PC-3 (cell line): ENCODE results near the gene ACOT11. TPM values are rescaled to one million over a fixed set of nuclear protein-coding genes. Genes with fewer than 3 reads are reported as not detected.

Experiments used
- ATAC-seq: fragments of 200-7000 bp; cut with Tn5 transposase; 2 replicates; pipeline ENCODE4 v1.9.1; 2020; ENCODE audit warnings: mild to moderate bottlenecking, moderate library complexity
- BruUV-seq: library from RNA; stranded (reverse); fragments of 400-500 nt; replicated peaks from 2 replicates; lab custom pipeline; 2021; lab: Mats Ljungman, UMichigan
- CTCF ChIA-PET: fragments of 300-600 bp; sonication (Branson Sonifier 250); formaldehyde crosslinking; loops from one replicate; lab custom pipeline; 2022; ENCODE audit warnings: antibody characterized with exemption; lab: Charles Lee
- POLR2A ChIA-PET: fragments of 300-600 bp; sonication (Branson Sonifier 250); formaldehyde crosslinking; loops from one replicate; lab custom pipeline; 2022; ENCODE audit warnings: antibody characterized with exemption; ENCODE audit not compliant: unreplicated experiment; lab: Charles Lee
- DNase-seq: peaks from one replicate; pipeline ENCODE4 v3.0.0-alpha.2; 2015
- H2AFZ ChIP-seq: fragments of 300-600 bp; sonication (generic); 2 replicates; pipeline ENCODE4 v1.6.0; 2016; ENCODE audit warnings: antibody characterized with exemption, low read length
- H3F3A ChIP-seq: fragments of 300-600 bp; sonication (generic); one replicate; pipeline ENCODE4 v1.6.0; 2017; ENCODE audit warnings: antibody characterized with exemption, low read length, control low read depth, mild to moderate bottlenecking; ENCODE audit not compliant: unreplicated experiment
- H3K27ac ChIP-seq: fragments of 300-600 bp; sonication (generic); 2 replicates; pipeline ENCODE4 v1.5.1; 2016; ENCODE audit warnings: mild to moderate bottlenecking, low read length
- H3K27me3 ChIP-seq: fragments of 300-600 bp; sonication (generic); 2 replicates; pipeline ENCODE4 v1.6.1; 2016; ENCODE audit warnings: low read length, mixed read lengths
- H3K36me3 ChIP-seq: fragments of 300-600 bp; sonication (generic); 2 replicates; pipeline ENCODE4 v1.6.1; 2016; ENCODE audit warnings: low read depth, mixed run types, low read length, mixed read lengths
- H3K4me1 ChIP-seq: fragments of 300-600 bp; sonication (generic); 2 replicates; pipeline ENCODE4 v1.5.1; 2016; ENCODE audit warnings: low read length; ENCODE audit not compliant: insufficient read depth
- H3K4me2 ChIP-seq: fragments of 300-600 bp; sonication (generic); 2 replicates; pipeline ENCODE4 v1.6.0; 2016; ENCODE audit warnings: low read length
- H3K4me3 ChIP-seq: fragments of 300-600 bp; sonication (generic); 2 replicates; pipeline ENCODE4 v1.5.1; 2016; ENCODE audit warnings: mild to moderate bottlenecking, low read length, mixed read lengths
- H3K79me2 ChIP-seq: fragments of 300-600 bp; sonication (generic); 2 replicates; pipeline ENCODE4 v1.6.1; 2017; ENCODE audit warnings: low read length, mixed read lengths
- H3K9ac ChIP-seq: fragments of 300-600 bp; sonication (generic); 2 replicates; pipeline ENCODE4 v1.6.0; 2016; ENCODE audit warnings: mild to moderate bottlenecking, low read length
- H3K9me2 ChIP-seq: fragments of 300-600 bp; sonication (generic); replicated peaks from 2 replicates; pipeline ENCODE4 v1.6.1; 2016; ENCODE audit warnings: mixed run types, low read length, mixed read lengths
- H3K9me3 ChIP-seq: fragments of 300-600 bp; sonication (generic); 2 replicates; pipeline ENCODE4 v1.6.1; 2016; ENCODE audit warnings: low read length, mixed read lengths
- H4K20me1 ChIP-seq: fragments of 300-600 bp; sonication (generic); 2 replicates; pipeline ENCODE4 v1.6.1; 2016; ENCODE audit warnings: low read length, mixed read lengths
- CTCF ChIP-seq: fragments of 300-600 bp; sonication (generic); conservative IDR thresholded peaks from 2 replicates; pipeline ENCODE4 v1.5.1; 2017; ENCODE audit warnings: antibody characterized with exemption, low read depth, mild to moderate bottlenecking, low read length
- EZH2 ChIP-seq: fragments of 300-600 bp; sonication (generic); IDR thresholded peaks from one replicate; pipeline ENCODE4 v1.6.1; 2017; ENCODE audit warnings: antibody characterized with exemption, mild to moderate bottlenecking, low read length; ENCODE audit not compliant: unreplicated experiment
- EZH2phosphoT487 ChIP-seq: fragments of 300-600 bp; sonication (generic); IDR thresholded peaks from 2 replicates; pipeline ENCODE4 v1.6.1; 2018; ENCODE audit warnings: mild to moderate bottlenecking, antibody characterized with exemption, low read length, borderline replicate concordance
- intact Hi-C: fragments of 100-400 bp; cut with micrococcal nuclease; formaldehyde crosslinking; loops from 2 replicates; pipeline ENCODE4 v1.9.0; 2023
- total RNA-seq: library from RNA; depleted of rRNA; stranded (reverse); fragments of >200 nt; gene quantifications from 2 replicates; pipeline ENCODE4 v1.2.3, GENCODE V29; 2014

The ACOT11 gene
- total RNA-seq, 1 experiment from 2014 or later, result 5.0 TPM

- Histone ChIP-seq H3K9ac (no peak overlapping the region), H3K4me1 (no peaks in the 10 kb centered on the region), H3K9me3 (no peaks in the 10 kb centered on the region), H2AFZ (no peak overlapping the region), H3K27me3 (peaks cover 23% of the 10 kb centered on the region; the same call in 1 of the 2 replicates), H3F3A (no peaks in the 10 kb centered on the region), H3K4me2 (no peak overlapping the region), H3K9me2 (no peaks in the 10 kb centered on the region), H3K36me3 (no peaks in the 10 kb centered on the region), H3K27ac (no peak overlapping the region), H3K4me3 (no peak overlapping the region), H3K79me2 (no peaks in the 10 kb centered on the region), H4K20me1 (no peaks in the 10 kb centered on the region)
- DNase-seq, result no peak
- ChIA-PET POLR2A (no interaction called here), CTCF (no interaction called here)
- ATAC-seq, result no peak
- TF ChIP-seq EZH2, result no peak
- TF ChIP-seq CTCF, result no peak
- no peak for TF ChIP-seq EZH2phosphoT487
- intact Hi-C loops, result no loop called here
- no TSS peak for BruUV-seq
These were observed 101.9 kb downstream of the ACOT11 start for GRCh38 chr1:54649921-54650320.

- Histone ChIP-seq H3K27ac (no peak overlapping the region), H3F3A (no peaks in the 10 kb centered on the region), H3K9me2 (no peaks in the 10 kb centered on the region), H3K9ac (no peak overlapping the region), H2AFZ (no peak overlapping the region), H3K36me3 (no peaks in the 10 kb centered on the region), H3K4me3 (no peak overlapping the region), H4K20me1 (no peaks in the 10 kb centered on the region), H3K79me2 (no peaks in the 10 kb centered on the region), H3K27me3 (peaks cover 23% of the 10 kb centered on the region; the same call in 1 of the 2 replicates), H3K4me2 (no peak overlapping the region), H3K4me1 (no peaks in the 10 kb centered on the region), H3K9me3 (no peaks in the 10 kb centered on the region)
- no peak for DNase-seq
- no TSS peak for BruUV-seq
- intact Hi-C loops, result no loop called here
- TF ChIP-seq CTCF, result no peak
- TF ChIP-seq EZH2phosphoT487, result no peak
- TF ChIP-seq EZH2, result no peak
- CTCF ChIA-PET, result no interaction called here
- no peak for ATAC-seq
- POLR2A ChIA-PET, result no interaction called here
These were observed 102.4 kb downstream of the ACOT11 start for GRCh38 chr1:54650417-54650816.

GRCh38 chr1:54651608-54652007 lies 103.6 kb downstream of the ACOT11 start:
- Histone ChIP-seq H3K9me2 (no peaks in the 10 kb centered on the region), H4K20me1 (no peaks in the 10 kb centered on the region), H3K4me2 (no peak overlapping the region), H2AFZ (no peak overlapping the region), H3K27me3 (peaks cover 23% of the 10 kb centered on the region; the same call in 1 of the 2 replicates), H3K36me3 (no peaks in the 10 kb centered on the region), H3K4me1 (no peaks in the 10 kb centered on the region), H3F3A (no peaks in the 10 kb centered on the region), H3K4me3 (no peak overlapping the region), H3K27ac (no peak overlapping the region), H3K9ac (no peak overlapping the region), H3K79me2 (no peaks in the 10 kb centered on the region), H3K9me3 (no peaks in the 10 kb centered on the region)
- POLR2A ChIA-PET, result interaction anchor here (0.6 kb wide), 1 partner anchor 23 kb away, joined by 5 read pairs; no protein-coding TSS in a partner anchor
- intact Hi-C loops, result no loop called here
- CTCF ChIA-PET, result no interaction called here
- TF ChIP-seq CTCF, result no peak
- no peak for TF ChIP-seq EZH2
- no peak for TF ChIP-seq EZH2phosphoT487
- ATAC-seq, result no peak
- DNase-seq, result no peak
- BruUV-seq, result no TSS peak
